Astrocyte (in vitro differentiated cells and primary cell): Measurements from ENCODE around the gene ARL4A. TPM values are rescaled to one million over a fixed set of nuclear protein-coding genes. Genes with fewer than 3 reads are reported as not detected.

Experiments used
- DNase-seq: peaks from one replicate; pipeline ENCODE4 v3.0.0-alpha.2; 2010; ENCODE audit warnings: low read depth
- FAIRE-seq: peaks from 2 replicates; lab custom pipeline; 2011; peaks lifted over from hg19 to GRCh38; lab: Jason Lieb, UNC
- H2AFZ ChIP-seq: 2 replicates; pipeline ENCODE4 v1.6.0; 2012; ENCODE audit warnings: low read depth, low read length, inconsistent platforms
- H3K27ac ChIP-seq: 2 replicates; pipeline ENCODE4 v1.5.1; 2011; ENCODE audit warnings: low read depth, low read length, inconsistent platforms
- H3K27me3 ChIP-seq: 2 replicates; pipeline ENCODE4 v1.6.0; 2011; ENCODE audit warnings: low read length, inconsistent platforms; ENCODE audit not compliant: insufficient read depth
- H3K36me3 ChIP-seq: 2 replicates; pipeline ENCODE4 v1.5.1; 2011; ENCODE audit warnings: low read length, inconsistent platforms; ENCODE audit not compliant: insufficient read depth
- H3K4me1 ChIP-seq: 2 replicates; pipeline ENCODE4 v1.5.1; 2011; ENCODE audit warnings: low read length, inconsistent platforms; ENCODE audit not compliant: insufficient read depth
- H3K4me2 ChIP-seq: 2 replicates; pipeline ENCODE4 v1.6.0; 2012; ENCODE audit warnings: low read length, inconsistent platforms
- H3K4me3 ChIP-seq: 2 replicates; pipeline ENCODE4 v1.5.1; 2011; ENCODE audit warnings: low read depth, mild to moderate bottlenecking, low read length, inconsistent platforms; ENCODE audit not compliant: insufficient read depth
- H3K79me2 ChIP-seq: 2 replicates; pipeline ENCODE4 v1.6.0; 2012; ENCODE audit warnings: mild to moderate bottlenecking, low read length, inconsistent platforms; ENCODE audit not compliant: insufficient read depth
- H3K9ac ChIP-seq: 2 replicates; pipeline ENCODE4 v1.6.0; 2012; ENCODE audit warnings: mild to moderate bottlenecking, low read length, inconsistent platforms
- H3K9me3 ChIP-seq: 2 replicates; pipeline ENCODE4 v1.5.1; 2012; ENCODE audit warnings: low read depth, mild to moderate bottlenecking, low read length, inconsistent platforms; ENCODE audit not compliant: insufficient read depth
- H4K20me1 ChIP-seq: 2 replicates; pipeline ENCODE4 v1.6.0; 2012; ENCODE audit warnings: low read length, inconsistent platforms; ENCODE audit not compliant: insufficient read depth
- H3K27ac Mint-ChIP-seq: one replicate; pipeline ENCODE4 v1.8.0; 2021; ENCODE audit warnings: mild to moderate bottlenecking, mixed read lengths; ENCODE audit not compliant: unreplicated experiment
- H3K27me3 Mint-ChIP-seq: one replicate; pipeline ENCODE4 v1.8.0; 2021; ENCODE audit warnings: low read depth, mixed read lengths; ENCODE audit not compliant: unreplicated experiment
- H3K36me3 Mint-ChIP-seq: one replicate; pipeline ENCODE4 v1.8.0; 2021; ENCODE audit warnings: low read depth, mixed read lengths; ENCODE audit not compliant: unreplicated experiment
- H3K4me1 Mint-ChIP-seq: one replicate; pipeline ENCODE4 v1.8.0; 2021; ENCODE audit warnings: low read depth, mixed read lengths; ENCODE audit not compliant: unreplicated experiment
- H3K4me3 Mint-ChIP-seq: one replicate; pipeline ENCODE4 v1.8.0; 2021; ENCODE audit warnings: mild to moderate bottlenecking, moderate library complexity, mixed read lengths; ENCODE audit not compliant: unreplicated experiment
- H3K9me3 Mint-ChIP-seq: one replicate; pipeline ENCODE4 v1.8.0; 2021; ENCODE audit warnings: mild to moderate bottlenecking, mixed read lengths; ENCODE audit not compliant: unreplicated experiment
- EZH2 ChIP-seq: IDR thresholded peaks from 2 replicates; pipeline ENCODE4 v1.6.1; 2012; ENCODE audit warnings: mild to moderate bottlenecking, low read length, inconsistent platforms; ENCODE audit not compliant: insufficient read depth
- total RNA-seq: library from RNA; stranded (reverse); gene quantifications from 2 replicates; pipeline ENCODE4 v1.2.1, GENCODE V29; 2021
- TF ChIP-seq, protein P1 (sequence below): IDR thresholded peaks from 2 replicates; pipeline ENCODE4 v1.5.1; 2011; ENCODE audit warnings: low read depth, mild to moderate bottlenecking, inconsistent platforms, low read length, moderate library complexity; ENCODE audit not compliant: insufficient read depth

Gene ARL4A
- total RNA-seq, 1 donor from 2014 or later, result 34.6 TPM

DNA sequence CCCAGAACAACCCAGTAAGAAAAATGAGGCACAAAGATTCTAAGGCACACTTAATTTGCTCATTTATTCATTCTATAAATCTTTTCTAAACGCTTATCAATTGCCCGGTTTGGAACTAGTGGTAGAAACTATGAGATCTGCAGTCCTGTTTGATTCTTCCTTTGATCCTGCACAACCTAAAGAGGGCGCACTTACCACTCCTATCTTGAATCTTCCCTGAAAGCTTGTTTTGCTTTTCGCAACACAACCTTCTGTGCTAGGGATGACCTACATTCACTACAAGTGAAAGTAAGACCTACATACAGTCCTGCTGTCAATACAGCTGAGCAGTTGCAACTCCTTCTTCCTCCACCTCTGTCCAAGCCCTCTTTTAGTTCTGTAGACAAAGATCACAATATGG lies 12.6 kb upstream of the ARL4A start:
- no peak overlapping the region for H3K27ac ChIP-seq
- H4K20me1 ChIP-seq, result no peaks in the 10 kb centered on the region
- Mint-ChIP-seq H3K27me3 (no peaks in the 10 kb centered on the region), H3K36me3 (no peaks in the 10 kb centered on the region), H3K4me3 (no peak overlapping the region), H3K27ac (no peak overlapping the region), H3K9me3 (peaks cover 2% of the 10 kb centered on the region), H3K4me1 (peaks cover 4% of the 10 kb centered on the region)
- H3K27me3 ChIP-seq, result no peaks in the 10 kb centered on the region
- H3K4me2 ChIP-seq, result no peak overlapping the region
- DNase-seq, result no peak
- no peaks in the 10 kb centered on the region for H3K79me2 ChIP-seq
- no peaks in the 10 kb centered on the region for H3K4me1 ChIP-seq
- no peak overlapping the region for H3K9ac ChIP-seq
- FAIRE-seq, result no peak
- peaks cover 3% of the 10 kb centered on the region for H3K9me3 ChIP-seq
- no peak overlapping the region for H3K4me3 ChIP-seq
- H2AFZ ChIP-seq, result no peak overlapping the region
- no peaks in the 10 kb centered on the region for H3K36me3 ChIP-seq
- no peak for TF ChIP-seq EZH2

DNA sequence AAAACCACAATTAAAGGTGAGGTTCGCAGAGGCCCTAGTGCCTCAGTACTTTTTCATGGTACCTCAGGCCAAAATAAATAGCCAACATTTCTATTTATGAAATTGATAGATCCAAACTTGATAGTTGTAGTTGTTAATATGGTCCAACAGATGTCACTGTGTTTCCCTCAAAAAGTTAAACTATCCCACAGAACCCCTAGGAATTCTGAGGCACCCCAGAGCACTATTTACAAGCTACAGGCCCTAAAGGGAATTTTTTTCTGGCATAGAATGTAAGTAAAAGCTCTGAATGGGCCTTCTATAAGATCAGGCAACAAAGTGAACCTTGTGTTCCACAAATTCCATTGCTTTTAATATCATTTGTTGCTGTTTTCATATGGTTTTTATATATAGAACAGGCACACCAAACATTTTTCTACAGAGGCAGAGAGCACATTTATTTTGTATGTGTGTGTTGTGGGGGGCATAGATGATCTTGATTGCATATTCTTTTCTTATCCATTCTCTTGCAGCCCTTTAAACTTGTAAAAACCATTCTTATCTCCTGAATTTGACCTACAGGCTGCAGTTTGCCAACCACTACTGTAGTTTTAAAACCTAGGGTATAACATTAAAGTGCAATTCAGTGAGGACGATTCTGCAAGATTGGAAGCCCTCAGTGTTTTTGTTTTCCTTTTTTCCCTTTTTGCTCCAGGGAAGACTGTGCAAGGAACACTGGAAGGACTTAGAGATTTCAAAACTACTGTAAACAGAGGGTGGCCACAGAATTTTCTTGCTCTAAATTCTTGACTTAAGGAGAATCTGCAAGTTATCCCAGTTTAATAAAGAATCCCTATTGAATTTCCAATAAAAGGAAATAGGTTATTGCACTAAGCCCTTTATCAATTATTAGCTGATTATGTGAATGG lies 3.5 kb upstream of the ARL4A start:
- H3K36me3 Mint-ChIP-seq, result no peaks in the 10 kb centered on the region
- no peak for FAIRE-seq

DNA sequence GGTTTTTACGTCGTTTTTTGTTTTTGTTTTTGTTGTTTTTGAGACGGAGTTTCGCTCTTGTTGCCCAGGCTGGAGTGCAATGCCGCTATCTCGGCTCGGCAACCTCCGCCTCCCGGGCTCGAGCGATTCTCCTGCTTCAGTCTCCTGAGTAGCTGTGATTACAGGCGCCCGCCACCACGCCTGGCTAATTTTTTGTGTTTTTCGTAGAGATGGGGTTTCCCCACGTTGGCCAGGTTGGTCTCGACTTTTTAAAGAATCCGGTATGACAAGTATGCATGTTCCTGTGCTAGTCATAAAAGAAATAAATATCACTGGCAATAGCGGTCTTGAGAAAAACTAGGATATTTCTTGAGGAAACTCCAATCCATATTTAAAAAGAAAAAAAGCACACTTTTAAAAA lies 2.7 kb upstream of the ARL4A start:
- Histone ChIP-seq H3K4me1 (peaks cover 8% of the 10 kb centered on the region), H3K9ac (no peak overlapping the region), H2AFZ (no peak overlapping the region), H4K20me1 (peaks cover 6% of the 10 kb centered on the region), H3K4me2 (no peak overlapping the region), H3K9me3 (no peaks in the 10 kb centered on the region), H3K36me3 (no peaks in the 10 kb centered on the region), H3K27ac (no peak overlapping the region), H3K27me3 (no peaks in the 10 kb centered on the region), H3K79me2 (peaks cover 17% of the 10 kb centered on the region), H3K4me3 (no peak overlapping the region)
- FAIRE-seq (no peak), DNase-seq (no peak)
- H3K9me3 Mint-ChIP-seq, result no peaks in the 10 kb centered on the region
- H3K27me3 Mint-ChIP-seq, result no peaks in the 10 kb centered on the region
- H3K4me1 Mint-ChIP-seq, result peaks cover 7% of the 10 kb centered on the region
- TF ChIP-seq EZH2, result no peak
- TF ChIP-seq, protein P1, sequence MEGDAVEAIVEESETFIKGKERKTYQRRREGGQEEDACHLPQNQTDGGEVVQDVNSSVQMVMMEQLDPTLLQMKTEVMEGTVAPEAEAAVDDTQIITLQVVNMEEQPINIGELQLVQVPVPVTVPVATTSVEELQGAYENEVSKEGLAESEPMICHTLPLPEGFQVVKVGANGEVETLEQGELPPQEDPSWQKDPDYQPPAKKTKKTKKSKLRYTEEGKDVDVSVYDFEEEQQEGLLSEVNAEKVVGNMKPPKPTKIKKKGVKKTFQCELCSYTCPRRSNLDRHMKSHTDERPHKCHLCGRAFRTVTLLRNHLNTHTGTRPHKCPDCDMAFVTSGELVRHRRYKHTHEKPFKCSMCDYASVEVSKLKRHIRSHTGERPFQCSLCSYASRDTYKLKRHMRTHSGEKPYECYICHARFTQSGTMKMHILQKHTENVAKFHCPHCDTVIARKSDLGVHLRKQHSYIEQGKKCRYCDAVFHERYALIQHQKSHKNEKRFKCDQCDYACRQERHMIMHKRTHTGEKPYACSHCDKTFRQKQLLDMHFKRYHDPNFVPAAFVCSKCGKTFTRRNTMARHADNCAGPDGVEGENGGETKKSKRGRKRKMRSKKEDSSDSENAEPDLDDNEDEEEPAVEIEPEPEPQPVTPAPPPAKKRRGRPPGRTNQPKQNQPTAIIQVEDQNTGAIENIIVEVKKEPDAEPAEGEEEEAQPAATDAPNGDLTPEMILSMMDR, result no peak
- H3K27ac Mint-ChIP-seq, result no peak overlapping the region
- no peak overlapping the region for H3K4me3 Mint-ChIP-seq
- H3K36me3 Mint-ChIP-seq, result no peaks in the 10 kb centered on the region

More for the DNA sequence above, 3.5 kb upstream of the ARL4A start:
- Histone ChIP-seq H3K9me3 (no peaks in the 10 kb centered on the region), H3K27ac (no peak overlapping the region), H3K9ac (no peak overlapping the region), H4K20me1 (peaks cover 6% of the 10 kb centered on the region), H3K4me3 (no peak overlapping the region), H3K4me1 (peaks cover 8% of the 10 kb centered on the region), H3K36me3 (no peaks in the 10 kb centered on the region), H3K27me3 (no peaks in the 10 kb centered on the region), H3K4me2 (no peak overlapping the region), H2AFZ (no peak overlapping the region), H3K79me2 (peaks cover 9% of the 10 kb centered on the region)
- TF ChIP-seq EZH2, result no peak
- TF ChIP-seq, protein P1, result peak; percentile 43
- DNase-seq, result no peak
- Mint-ChIP-seq H3K4me1 (peaks cover 5% of the 10 kb centered on the region), H3K27me3 (no peaks in the 10 kb centered on the region), H3K27ac (no peak overlapping the region), H3K4me3 (no peak overlapping the region), H3K9me3 (no peaks in the 10 kb centered on the region)
